Stimulated activated naive CD8-positive, alpha-beta T cell treated with anti-CD3 and anti-CD28 coated beads, Interleukin-15, Interleukin-2, amounts not matched to agents 100 U/mL and 50 U/mL, for 24 hours (primary cell): ENCODE measurements around the gene CDKAL1.
"Not testable (repeated sequence)": the region's sequence is repeated elsewhere in the genome, so short reads cannot be mapped to it uniquely, and the experiment has no call there.

Source experiments
- ATAC-seq: fragments of 150-1000 bp; cut with Tn5 transposase; one replicate; pipeline ENCODE4 v1.10.0; 2021
- DNase-seq: peaks from one replicate; pipeline ENCODE4 v3.0.0; 2021

CDKAL1 gene

GRCh38 chr6:20797597-20797996 is 263.3 kb downstream of the CDKAL1 start:
- DNase-seq (no peak), ATAC-seq (no peak)

DNA sequence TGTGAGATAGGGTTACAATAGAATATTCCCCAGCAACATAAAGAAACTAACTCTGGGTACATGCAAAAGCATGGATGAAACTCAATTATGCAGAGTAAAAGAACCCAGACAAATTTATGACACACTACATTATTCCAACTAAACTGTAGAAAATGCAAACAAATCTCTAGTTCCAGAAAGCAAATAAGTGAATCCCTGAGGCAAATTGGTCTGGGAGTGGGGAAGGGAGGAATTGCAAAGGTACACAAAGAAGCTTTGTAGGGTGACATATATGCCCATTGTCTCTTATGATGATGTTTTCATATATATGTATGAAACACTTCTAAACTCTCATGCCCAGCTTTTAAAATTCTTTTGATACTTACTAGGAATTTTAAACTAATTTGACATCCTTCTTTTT is 266.0 kb downstream of the CDKAL1 start:
- ATAC-seq (no peak), DNase-seq (no peak)

DNA sequence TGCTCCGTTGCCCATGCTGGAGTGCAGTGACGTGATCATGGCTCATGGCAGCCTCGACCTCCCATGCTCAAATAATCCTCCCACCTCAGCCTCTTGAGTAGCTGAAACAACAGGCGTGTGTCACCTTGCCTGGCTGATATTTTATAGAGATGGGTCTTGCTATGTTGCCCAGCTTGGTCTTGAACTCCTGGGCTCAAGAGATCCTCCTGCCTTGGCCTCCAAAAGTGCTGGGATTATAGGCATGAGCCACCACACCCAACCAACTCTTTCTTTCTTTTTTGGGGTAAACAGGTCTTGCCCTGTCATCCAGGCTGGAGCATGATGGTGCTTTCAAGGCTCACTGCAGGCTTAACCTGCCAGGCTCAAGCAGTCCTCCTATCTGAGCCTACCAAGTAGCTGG is 266.4 kb downstream of the CDKAL1 start:
- no peak for DNase-seq
- no peak for ATAC-seq

DNA sequence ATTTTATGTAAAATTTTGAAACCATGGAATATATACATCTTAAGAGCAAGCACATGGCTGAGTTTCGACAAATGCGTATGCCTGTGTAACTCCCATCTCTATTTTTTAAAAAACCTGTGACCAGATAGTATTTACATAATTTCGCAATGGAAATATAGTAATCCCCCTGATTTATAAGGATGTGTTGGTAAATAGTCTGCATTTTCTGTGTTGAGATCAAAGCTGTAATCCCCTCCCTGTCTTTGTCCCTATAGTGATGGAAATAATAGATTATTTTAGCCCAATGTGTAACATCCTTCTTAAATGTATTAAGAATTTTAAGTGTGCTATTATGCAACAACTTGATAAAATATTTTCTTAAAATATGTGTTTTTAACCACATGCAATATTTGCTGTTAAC is 267.3 kb downstream of the CDKAL1 start:
- DNase-seq: no peak
- ATAC-seq: no peak

DNA sequence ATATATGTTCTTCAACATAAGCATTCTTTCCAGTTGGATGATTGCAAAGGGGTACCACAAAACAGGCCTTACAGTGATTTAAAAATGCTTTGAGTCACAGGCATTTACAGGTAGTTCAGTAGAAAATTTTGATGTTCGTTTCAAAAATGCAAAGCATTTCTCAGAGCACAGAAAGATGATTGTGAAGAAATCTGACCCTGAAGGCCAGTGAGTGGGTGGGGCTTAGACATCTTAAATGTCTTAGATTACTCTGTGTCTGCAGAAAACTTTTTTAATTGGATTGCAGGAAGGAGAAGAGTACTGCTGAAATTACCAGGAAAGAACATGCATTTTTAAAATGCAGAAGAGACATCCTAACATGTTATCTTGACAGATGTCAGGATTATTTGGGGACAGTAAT is 268.3 kb downstream of the CDKAL1 start:
- DNase-seq (no peak), ATAC-seq (no peak)

GRCh38 chr6:20805021-20805420 is 270.8 kb downstream of the CDKAL1 start:
- ATAC-seq (no peak), DNase-seq (no peak)

GRCh38 chr6:20806669-20807068 is 272.4 kb downstream of the CDKAL1 start:
- no peak for DNase-seq
- ATAC-seq: no peak

DNA sequence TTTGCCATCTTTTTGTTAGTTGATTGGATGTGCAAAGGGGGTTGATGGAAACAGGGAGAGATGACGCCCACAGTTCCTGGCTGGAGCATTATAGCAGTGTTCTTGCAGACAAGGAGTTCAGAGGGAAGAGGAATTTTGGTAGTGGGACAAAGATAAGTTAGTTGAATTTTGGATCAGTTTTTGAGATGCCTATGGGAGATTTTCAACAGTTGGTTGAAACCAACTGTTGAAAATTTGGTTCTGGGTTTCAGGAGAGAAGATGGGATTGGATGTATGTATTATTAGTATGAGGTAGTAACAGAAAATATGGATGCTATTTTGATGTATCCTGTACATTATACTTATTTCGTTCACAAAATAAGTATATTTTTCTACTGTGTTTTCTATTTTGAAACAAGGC is 274.2 kb downstream of the CDKAL1 start:
- DNase-seq (no peak), ATAC-seq (no peak)

DNA sequence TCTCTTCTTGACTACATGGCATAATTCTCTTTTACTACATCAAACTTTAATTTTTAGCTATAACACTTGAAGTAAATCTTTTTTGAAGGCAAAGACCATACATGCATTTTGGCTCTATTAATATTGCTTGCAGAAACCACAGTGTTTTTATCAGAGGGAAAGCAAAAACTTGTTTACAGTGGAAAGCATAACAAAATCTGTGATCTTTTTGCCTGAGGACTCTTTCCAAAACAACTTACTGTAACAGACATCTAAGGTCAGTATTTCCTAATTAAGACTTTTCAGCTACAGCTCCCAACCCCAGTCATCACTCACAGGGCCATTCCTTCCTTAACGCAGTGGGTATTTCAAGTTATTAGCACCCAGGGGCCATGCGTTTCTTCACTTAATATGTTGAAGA is 274.7 kb downstream of the CDKAL1 start:
- ATAC-seq: no peak
- no peak for DNase-seq

GRCh38 chr6:20810727-20811108 is 276.5 kb downstream of the CDKAL1 start:
- DNase-seq (no peak), ATAC-seq (no peak)

DNA sequence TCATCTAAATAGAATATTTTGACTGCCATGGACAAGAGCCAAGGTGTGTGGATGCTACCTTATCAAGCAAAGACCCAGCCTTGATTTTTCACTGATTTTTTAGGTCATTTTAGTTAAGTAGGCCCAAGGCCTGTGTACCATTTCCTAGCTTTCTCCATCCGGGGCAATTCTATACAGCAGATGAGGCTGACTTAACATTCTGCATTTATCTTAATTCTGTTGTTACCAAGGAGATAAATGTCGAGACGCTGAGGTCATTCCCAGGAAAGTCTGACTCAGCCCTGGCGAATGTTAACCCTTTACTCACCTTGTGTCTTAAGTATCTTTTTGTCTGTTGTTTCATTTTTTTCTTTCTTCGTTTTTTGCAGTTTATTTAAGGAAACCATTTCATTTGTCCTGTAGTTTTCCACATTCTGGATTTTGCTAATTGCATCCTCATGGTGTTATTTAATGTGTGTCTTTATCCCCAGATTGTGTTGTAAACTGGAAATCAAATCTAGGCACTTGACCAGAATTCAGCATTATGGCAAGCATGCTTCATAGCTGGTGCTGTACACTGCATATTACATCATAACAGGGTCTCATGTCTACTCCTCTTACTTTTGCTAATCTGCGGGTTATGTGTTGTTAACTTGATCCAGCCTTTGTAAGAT is 277.0 kb downstream of the CDKAL1 start:
- peak; percentile 6 for DNase-seq
- ATAC-seq: peak; percentile 63

- no peak for DNase-seq
- ATAC-seq: no peak
These were observed 278.5 kb downstream of the CDKAL1 start for GRCh38 chr6:20812776-20813175.

- DNase-seq (no peak), ATAC-seq (no peak)
These were observed 280.2 kb downstream of the CDKAL1 start for GRCh38 chr6:20814494-20814893.

DNA sequence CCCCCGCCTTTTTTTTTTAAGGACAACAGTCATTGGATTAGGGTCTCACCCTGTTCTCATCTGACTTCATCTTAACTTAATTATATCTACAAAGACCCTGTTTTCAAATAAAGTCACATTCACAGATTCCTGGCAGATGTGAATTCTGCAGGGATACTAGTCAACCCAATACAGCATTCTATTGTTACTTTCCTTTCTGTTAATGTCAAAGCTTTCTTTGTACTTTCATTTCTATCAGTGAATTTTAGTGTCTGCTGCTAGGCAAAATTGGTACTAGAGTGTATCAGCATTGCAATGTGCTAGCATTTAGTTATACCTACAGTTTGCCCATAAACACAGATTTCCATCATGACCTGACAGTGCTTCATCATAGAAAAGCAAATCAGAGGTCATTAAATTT is 281.9 kb downstream of the CDKAL1 start:
- DNase-seq: no peak
- ATAC-seq: no peak

DNA sequence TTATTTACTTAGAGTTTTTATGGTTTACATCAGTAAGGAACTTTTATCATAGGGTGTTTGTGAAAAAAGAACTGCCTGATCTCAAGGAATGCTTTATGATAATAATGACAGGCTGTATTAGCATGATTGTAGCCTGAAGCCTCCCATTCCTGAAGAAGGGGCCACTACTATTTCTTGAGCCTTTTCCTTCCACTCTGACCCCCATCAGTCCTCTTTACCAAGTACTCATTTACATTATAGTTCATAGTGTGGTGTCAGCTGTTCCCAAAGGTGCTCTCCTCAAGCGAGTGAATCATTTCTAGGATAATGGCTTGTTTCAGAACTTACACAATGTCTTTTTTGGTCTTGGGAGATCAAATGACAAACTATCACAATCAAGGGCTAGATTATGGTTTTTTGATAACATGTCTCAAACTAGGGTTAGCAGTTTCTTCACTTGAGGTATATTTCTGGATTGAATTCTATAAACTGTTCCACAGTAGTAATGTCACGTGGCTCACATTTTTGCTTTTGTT is 283.6 kb downstream of the CDKAL1 start:
- ATAC-seq (no peak), DNase-seq (no peak)

- ATAC-seq (no peak), DNase-seq (no peak)
These were observed 285.6 kb downstream of the CDKAL1 start for GRCh38 chr6:20819774-20820400.

- no peak for DNase-seq
- no peak for ATAC-seq
These were observed 292.1 kb downstream of the CDKAL1 start for GRCh38 chr6:20826378-20826777.

- no peak for ATAC-seq
- no peak for DNase-seq
These were observed 293.5 kb downstream of the CDKAL1 start for GRCh38 chr6:20827798-20828197.

DNA sequence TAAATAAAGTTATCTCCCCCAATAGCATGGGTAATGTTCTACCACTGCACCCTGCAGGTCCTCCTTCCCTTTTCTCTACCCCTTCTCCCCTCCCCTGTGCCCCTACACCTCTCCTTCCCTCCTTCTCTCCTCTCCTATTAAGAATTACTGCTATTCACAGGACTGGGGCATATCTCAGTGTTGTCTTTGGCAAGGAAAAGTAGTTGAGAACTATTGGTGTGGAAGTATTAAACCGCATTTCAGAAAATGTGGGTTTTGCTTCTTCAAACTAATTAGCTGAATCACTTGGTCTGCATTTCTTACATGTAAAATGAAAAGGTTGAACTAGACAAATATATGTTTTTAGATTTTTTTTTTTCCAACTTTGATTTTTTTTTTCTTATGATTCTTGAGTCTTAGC is 296.3 kb downstream of the CDKAL1 start:
- DNase-seq (no peak), ATAC-seq (no peak)

DNA sequence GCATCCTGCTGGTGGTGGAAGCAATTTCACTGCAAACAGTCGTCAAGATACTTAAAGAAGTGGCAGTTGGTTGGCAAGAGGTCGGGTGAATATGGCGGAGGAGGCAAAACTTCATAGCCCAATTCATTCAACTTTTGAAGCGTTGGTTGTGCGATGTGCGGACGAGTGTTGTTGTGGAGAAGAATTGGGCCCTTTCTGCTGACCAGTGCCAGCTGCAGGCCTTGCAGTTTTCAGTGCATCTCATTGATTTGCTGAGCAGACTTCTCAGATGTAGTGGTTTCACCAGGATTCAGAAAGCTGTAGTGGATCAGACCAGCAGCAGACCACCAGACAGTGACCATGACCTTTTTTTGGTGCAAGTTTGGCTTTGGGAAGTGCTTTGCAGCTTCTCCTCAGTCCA is 297.0 kb downstream of the CDKAL1 start:
- ATAC-seq, DNase-seq: not testable (repeated sequence)

GRCh38 chr6:20833881-20834515 is 299.7 kb downstream of the CDKAL1 start:
- ATAC-seq: no peak
- no peak for DNase-seq

GRCh38 chr6:20835315-20836010 is 301.2 kb downstream of the CDKAL1 start:
- DNase-seq (no peak), ATAC-seq (no peak)

DNA sequence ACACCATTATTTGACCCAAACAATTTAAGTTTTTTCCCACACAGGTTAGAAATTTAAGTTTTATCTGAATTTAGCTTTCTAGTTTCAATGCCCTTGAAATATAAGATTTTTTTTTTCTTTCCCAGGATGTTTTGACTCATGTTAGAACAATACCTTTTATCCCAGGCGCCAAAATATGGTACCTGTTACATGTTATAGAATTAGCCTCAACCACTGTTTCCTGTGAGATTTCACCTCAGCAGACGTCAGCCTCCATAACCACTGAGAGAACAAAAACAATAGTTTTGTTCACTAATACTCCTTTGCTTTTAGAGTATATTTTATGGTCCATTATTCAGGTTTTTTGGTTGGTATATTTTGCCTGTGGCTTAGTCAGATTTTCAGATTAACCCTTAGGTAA is 302.9 kb downstream of the CDKAL1 start:
- DNase-seq: no peak
- peak; percentile 32 for ATAC-seq
